LNCaP clone FGC (cell line): ENCODE data around the gene INF2.
"Not testable (repeated sequence)": the region's sequence is repeated elsewhere in the genome, so short reads cannot be mapped to it uniquely, and the experiment has no call there.

ENCODE experiments used
- DNase-seq: peaks from one replicate; pipeline ENCODE4 v3.0.0-alpha.2; 2011; ENCODE audit warnings: low read depth
- H3K4me3 ChIP-seq: 2 replicates; pipeline ENCODE4 v1.5.1; 2011; ENCODE audit warnings: mild to moderate bottlenecking, low read depth, low read length, control low read depth
- TF ChIP-seq, protein P1 (sequence below): IDR thresholded peaks from 2 replicates; pipeline ENCODE4 v1.5.1; 2012; ENCODE audit warnings: mild to moderate bottlenecking; ENCODE audit not compliant: control insufficient read depth, insufficient read depth; ENCODE audit errors: extremely low read depth

Gene INF2

GRCh38 chr14:104747876-104748275, 58.5 kb downstream of the INF2 start:
- TF ChIP-seq, protein P1, sequence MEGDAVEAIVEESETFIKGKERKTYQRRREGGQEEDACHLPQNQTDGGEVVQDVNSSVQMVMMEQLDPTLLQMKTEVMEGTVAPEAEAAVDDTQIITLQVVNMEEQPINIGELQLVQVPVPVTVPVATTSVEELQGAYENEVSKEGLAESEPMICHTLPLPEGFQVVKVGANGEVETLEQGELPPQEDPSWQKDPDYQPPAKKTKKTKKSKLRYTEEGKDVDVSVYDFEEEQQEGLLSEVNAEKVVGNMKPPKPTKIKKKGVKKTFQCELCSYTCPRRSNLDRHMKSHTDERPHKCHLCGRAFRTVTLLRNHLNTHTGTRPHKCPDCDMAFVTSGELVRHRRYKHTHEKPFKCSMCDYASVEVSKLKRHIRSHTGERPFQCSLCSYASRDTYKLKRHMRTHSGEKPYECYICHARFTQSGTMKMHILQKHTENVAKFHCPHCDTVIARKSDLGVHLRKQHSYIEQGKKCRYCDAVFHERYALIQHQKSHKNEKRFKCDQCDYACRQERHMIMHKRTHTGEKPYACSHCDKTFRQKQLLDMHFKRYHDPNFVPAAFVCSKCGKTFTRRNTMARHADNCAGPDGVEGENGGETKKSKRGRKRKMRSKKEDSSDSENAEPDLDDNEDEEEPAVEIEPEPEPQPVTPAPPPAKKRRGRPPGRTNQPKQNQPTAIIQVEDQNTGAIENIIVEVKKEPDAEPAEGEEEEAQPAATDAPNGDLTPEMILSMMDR = no peak
- no peak overlapping the region for H3K4me3 ChIP-seq
- no peak for DNase-seq

DNA sequence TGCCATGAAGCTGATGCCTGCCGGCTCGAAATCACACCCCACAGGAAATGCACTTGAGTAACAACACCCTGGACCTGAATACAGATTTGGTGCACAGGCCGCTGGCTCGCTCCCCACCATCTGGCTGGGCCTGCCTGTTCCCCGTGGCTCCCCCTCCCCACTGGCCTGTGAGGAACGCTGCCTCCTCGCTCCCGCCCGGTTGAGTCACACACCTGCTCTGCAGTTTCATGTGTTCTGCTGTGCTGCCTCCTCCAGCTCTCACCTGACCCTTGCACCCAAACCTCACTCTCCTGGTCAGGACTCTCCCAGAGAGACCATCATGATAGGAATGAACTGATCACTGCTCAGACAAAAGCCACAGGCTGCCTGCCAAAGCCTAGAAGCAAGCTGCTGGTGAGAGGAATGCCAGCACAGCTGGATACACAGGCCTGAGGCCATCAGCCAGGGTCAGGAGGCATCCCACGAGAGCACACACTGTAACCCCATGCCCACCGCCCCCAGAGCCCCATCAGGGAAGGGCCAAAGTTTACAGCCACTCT, 59.8 kb downstream of the INF2 start:
- H3K4me3 ChIP-seq = no peak overlapping the region
- no peak for DNase-seq

DNA sequence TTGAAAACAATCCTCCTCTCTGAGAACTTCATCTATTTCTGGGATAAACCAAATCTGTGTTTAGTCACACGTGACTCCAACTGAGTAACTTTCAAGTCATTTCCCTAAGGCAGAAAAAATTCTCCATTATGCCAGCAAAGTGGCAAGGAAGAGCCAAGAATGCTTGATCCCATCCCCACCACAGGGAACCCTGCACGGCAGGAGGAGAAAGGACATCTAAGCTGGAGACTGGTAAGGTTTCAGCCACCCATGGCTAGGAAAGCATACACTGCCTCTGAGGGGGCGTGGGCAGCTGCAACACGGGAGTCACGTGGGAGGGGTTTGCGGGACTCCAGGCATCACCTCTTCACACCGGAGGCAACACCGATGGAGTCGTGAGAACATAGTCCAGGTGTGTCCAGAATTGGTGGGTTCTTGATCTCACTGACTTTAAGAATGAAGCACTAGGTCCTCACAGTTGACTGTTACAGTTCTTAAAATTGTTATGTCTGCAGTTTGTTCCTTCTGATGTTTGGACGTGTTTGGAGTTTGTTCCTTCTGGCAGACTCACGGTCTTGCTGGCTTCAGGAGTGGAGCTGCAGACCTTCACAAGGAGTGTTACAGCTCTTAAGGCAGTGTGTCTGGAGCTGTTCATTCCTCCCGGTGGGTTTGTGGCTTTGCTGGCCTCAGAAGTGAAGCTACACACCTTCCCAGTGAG, 60.8 kb downstream of the INF2 start:
- H3K4me3 ChIP-seq = no peak overlapping the region
- no peak for DNase-seq
- TF ChIP-seq, protein P1 = no peak

More for the DNA sequence above, 59.8 kb downstream of the INF2 start:
- TF ChIP-seq, protein P1 = no peak

DNA sequence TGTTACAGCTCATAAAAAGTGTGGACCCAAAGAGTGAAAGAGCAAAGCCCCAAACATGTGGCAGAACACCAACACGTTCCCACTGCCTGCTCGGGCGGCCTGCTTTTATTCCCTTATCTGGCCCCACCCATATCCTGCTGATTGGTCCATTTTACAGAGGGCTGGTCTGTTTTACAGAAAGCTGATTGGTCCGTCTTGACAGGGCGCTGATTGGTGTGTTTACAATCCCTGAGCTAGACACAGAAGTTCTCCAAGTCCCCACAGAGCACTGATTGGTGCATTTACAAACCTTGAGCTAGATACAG, 61.3 kb downstream of the INF2 start:
- not testable (repeated sequence) for H3K4me3 ChIP-seq, DNase-seq

DNA sequence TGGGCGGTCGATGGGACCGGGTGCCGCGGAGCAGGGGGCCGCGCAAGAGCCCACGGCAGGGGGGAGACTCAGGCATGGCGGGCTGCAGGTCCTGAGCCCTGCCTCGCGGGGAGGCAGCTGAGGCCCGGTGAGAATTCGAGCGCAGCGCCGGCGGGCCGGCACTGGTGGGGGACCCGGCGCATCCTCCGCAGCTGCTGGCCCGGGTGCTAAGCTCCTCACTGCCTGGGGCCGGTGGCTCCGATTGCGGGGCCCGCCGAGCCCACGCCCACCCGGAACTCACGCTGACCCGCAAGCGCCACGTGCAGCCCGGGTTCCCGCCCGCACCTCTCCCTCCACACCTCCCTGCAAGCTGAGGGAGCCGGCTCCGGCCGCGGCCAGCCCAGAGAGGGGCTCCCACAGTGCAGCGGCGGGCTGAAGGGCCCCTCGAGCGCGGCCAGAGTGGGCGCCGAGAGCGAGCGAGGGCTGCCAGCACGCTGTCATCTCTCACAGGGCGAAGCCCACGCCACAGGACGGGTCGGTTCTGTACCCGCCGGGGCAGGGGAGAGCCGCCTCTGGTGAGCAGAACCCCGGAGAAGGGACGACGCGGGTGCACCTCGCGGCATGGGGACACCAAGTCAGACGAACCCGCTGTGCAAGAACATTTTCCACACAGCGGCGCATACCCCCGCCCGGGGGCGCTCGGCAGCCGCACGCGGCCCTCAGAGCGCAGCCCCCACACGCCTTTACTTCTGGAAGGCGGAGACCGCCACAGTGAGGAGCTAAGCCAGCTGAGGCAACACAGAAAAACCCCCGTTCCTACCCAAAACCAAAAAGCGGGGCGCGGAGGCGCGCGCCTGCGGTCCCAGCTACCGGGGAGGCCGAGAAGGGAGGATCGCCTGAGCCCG, 62.4 kb downstream of the INF2 start:
- peak overlapping the region; percentile 56 for H3K4me3 ChIP-seq
- DNase-seq = no peak
- TF ChIP-seq, protein P1 = no peak

DNA sequence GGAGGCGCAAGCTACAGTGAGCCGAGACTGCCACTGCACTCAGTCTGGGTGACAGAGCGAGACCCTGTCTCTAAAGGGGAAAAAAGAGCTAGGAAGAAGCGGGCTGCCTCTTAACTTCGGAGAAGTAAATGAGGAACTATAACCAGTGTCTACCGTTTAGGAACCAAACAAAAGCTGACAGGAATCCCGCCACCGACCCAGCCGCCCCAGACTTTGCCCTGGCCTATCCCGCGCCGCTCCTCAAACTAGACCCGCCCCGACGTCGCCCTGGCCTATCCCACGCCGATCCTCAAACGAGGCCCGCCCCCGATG, 63.0 kb downstream of the INF2 start:
- TF ChIP-seq, protein P1 = no peak
- no peak for DNase-seq
- peak overlapping the region; percentile 56 for H3K4me3 ChIP-seq

GRCh38 chr14:104752735-104753527, 63.5 kb downstream of the INF2 start, which contains the start of gene SIVA1:
Gene SIVA1 (plus strand): TSS chr14:104753147. CDS start chr14:104753202, 55 bp downstream.
- peak within 1 kb of the TSS; percentile 97 for H3K4me3 ChIP-seq
- peak; percentile 98 for DNase-seq
- TF ChIP-seq, protein P1 = no peak
